HG03342 (cell line): ENCODE data around the gene B3GAT3.
"Not testable (repeated sequence)": the region's sequence is repeated elsewhere in the genome, so short reads cannot be mapped to it uniquely, and the experiment has no call there.

Experiments
- ATAC-seq: cut with Tn5 transposase; IDR thresholded peaks from one replicate; pipeline ENCODE4 v1.9.1; 2021; ENCODE audit warnings: mild to moderate bottlenecking, moderate library complexity; ENCODE audit not compliant: unreplicated experiment

The B3GAT3 gene

DNA sequence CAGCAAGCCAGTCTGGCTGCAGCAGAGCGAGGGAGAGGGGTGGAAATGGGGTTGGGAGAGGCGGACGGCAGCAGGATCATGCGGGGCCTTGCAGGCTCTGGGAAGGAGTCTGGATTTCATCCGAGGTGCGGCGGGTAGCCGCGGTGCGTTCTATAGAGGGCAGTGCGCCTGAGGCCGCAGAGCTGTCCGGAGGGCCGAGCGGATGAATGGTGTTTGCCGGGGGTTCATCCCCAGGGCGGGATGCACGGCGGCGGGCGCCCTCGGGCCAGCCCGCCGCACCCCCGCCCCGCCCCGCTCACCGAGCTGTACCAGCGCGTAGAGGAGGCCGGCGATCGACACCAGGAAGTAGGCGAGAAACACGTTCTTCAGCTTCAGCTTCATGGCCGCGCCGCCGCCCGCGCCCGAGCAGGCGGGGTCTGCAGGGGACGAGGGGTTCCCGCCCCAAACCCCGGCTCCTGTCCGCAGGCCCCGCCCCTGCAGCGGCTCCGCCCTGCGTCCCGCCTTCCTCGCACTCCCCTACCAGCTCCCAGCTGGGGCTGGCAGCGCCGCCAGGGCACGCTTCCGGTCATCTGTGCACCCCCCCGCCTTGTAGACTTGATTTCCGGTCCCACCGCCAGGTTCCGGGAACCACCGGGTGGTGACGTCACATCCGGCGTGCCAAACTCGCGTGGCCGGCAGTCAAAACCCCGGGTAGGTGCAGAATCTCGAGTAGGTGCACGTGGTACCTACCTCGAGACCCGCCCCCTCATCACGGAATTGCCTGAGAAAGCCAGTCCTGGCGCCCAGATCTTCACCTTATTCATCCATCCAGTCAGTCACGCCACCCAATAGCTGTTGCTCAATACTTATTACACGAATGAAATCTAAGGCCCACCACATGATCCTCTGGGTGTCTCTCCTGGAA, at the start of gene B3GAT3:
TSS of gene B3GAT3 (minus strand) at position 420 of the 904 bp plus-strand sequence. CDS start at position 381, 39 bp downstream.
- ATAC-seq, result peak; percentile 92

DNA sequence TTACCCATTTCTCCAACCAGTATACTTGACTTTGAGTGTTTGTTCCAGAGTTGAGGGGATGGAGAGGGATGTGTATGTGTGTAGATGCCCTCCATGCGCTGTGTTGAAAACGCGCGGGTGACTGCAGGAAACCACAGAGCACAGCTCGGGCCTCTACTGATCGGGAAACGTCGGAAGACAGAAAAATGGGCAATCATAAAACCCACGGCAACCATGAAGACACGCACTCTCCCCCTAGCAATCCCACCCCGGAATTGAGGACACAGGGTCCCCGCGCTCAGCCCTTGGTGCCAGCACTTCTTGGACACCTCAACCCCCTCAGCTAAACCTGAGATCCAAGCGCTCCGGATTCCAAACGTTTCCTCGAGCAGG, 49.4 kb upstream of the B3GAT3 start:
- ATAC-seq, result no peak

DNA sequence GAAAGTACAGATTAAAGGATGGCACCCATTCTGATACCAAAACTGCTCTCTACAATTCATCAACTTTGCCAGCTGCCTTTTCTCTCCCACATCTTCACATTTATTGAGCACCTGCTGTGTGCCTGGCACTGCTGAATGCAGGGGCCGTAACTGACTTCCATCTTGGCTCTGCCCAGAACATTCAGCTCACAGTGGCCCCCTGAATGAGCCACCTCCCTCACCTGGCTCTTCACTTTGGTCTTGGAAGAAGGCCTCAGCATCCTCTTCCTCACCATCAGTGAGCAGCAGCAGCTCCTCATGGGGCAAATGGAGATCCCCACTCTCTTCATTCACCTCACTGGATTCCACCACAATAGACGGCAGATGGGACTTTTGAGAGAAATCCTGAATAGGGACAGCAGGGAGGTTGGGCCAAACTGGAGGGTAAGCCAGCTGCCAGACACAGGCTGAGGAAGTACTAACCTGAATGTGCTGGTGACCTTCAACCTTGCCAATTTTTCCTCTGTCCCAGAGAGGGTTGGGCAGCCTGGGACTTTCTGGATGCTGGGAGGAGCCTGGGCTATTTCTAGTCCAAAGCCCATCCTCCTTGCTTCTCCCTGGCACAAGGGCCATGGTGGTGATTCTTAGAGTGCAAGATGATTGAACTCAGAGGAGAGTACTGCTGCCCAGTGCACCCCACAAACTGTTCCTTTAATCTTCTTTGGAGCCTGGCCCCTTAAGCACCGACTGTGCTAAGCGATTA, 47.8 kb upstream of the B3GAT3 start:
- ATAC-seq, result no peak

DNA sequence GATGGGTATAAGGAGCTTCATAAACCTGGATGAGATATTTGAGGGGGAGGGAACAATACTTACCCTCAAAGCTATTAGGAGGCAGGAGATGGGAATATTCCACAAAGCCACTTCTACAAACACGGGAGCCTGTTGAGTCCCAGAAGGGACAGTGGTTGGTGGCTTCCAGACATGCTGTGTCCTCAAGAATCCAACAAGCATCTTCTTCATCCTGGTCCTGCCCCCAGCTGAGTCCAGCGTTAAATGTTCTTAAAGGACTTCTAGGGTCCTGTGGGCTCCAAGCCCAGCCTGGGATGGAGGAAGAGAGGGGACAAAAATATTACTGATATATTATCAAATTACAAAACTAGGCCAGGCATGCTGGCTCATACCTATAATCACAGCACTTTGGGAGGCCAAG, 45.7 kb upstream of the B3GAT3 start:
- no peak for ATAC-seq

DNA sequence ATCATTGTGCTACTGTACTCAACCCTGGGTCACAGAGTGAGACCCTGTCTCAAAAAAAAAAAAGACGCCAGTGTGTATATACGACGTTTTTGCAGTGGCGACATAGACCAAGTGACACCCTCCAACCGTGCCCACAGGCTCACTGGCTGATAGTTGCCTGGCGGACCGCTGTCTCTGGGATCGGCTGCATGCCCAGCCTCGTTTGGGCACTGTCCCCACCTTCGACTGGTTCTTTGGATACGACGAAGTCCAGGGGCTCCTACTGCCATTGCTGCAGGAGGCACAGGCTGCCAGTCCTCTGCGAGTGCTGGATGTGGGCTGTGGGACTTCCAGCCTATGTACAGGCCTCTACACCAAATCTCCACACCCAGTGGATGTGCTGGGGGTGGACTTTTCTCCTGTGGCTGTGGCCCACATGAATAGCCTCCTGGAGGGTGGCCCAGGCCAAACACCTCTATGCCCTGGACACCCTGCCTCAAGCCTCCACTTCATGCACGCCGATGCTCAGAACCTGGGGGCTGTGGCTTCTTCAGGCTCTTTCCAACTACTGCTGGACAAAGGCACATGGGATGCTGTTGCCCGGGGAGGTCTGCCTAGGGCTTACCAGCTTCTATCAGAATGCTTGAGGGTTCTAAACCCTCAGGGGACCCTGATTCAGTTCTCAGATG, 44.6 kb upstream of the B3GAT3 start:
- ATAC-seq, result no peak

DNA sequence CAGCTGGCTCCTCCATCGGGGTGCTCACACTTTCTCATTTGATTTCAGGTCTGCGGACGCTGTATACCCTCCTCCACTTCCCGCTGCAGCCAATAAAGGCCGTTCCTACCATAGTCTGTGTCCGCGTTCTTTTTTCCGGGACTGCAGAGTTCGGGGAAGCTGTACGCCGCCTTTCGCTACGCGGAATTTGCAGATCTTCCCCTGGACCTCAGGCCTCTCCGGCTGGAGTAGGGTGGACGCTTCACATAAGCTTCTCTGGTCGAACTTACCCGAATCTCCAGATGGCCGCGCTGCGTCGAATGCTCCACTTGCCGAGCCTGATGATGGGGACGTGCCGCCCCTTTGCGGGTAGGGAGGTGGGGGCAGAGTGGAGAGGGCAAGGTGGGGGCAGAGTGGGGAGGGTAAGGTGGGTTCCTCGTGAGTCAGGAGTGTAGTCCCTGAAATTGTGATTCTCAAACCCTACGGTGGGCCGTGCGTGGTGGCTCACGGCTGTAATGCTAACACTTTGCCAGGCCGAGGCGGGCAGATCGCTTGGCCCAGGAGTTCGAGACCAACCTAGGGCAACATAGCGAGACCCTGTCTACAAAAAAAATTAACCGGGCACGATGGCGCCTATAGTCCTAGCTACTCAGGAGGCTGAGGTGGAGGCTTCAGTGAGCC, 43.9 kb upstream of the B3GAT3 start:
- peak; percentile 13 for ATAC-seq

DNA sequence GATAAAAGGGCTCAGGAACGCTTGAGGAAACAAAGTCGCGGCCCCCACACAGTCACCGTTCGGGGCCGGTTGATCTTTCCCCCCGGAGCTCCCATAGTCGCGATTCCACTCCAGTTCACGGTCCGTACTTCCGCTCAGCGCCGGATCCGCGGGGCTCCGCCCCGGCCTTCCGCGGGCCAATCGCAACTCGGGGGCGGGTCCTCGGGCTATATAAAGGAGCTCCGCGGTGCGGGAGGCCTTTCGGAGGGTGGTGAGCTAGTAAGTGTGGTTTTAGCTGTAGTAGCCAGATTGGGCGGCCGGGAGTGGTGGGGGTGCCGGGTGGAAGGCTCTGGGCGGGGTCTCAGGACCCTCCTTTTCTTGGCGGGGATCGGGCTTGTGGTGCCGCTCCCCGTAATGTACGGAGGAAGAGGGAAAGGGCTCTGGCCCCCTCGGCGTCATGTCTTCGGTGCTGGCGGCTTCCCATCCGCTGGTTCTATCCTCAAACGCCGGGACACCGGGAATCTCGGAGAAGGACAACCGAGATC, 43.4 kb upstream of the B3GAT3 start, which contains the start of the genes C11orf98 and CSKMT:
TSS of gene C11orf98 (minus strand) at position 136 of the 524 bp plus-strand sequence. CDS start at position 95, 41 bp downstream.
TSS of gene CSKMT (plus strand) at position 238 of the 524 bp plus-strand sequence. CDS start 568 bp downstream, outside the sequence.
- ATAC-seq, result peak; percentile 79

DNA sequence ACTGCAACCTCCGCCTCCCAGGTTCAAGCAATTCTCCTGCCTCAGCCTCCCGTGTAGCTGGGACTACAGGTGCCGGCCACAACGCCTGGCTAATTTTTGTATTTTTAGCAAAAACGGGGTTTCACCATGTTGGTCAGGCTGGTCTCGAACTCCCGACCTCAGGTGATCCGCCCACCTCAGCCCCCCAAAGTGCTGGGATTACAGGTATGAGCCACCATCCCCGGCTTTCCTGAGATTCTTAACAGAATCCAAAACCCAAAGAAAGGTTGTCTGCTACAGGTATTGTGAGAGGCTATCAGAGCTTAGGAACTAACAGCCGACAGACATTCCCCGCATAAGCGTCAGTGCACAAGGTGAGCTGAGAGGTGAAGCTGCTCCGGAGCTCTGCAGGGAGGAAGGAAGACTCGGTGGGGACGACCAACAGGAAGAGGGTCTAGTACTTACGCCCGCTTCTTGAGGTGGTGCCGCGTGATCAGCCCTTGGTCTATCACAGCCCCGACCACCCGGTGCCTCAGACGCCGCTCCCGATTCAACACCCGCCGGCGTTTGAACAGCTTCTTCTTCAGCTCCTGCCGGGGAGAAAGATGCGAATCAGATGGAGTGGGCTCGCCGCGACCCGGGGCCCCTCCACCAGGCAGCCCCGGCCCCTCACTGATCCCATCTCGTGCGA, 42.8 kb upstream of the B3GAT3 start:
- peak; percentile 24 for ATAC-seq

DNA sequence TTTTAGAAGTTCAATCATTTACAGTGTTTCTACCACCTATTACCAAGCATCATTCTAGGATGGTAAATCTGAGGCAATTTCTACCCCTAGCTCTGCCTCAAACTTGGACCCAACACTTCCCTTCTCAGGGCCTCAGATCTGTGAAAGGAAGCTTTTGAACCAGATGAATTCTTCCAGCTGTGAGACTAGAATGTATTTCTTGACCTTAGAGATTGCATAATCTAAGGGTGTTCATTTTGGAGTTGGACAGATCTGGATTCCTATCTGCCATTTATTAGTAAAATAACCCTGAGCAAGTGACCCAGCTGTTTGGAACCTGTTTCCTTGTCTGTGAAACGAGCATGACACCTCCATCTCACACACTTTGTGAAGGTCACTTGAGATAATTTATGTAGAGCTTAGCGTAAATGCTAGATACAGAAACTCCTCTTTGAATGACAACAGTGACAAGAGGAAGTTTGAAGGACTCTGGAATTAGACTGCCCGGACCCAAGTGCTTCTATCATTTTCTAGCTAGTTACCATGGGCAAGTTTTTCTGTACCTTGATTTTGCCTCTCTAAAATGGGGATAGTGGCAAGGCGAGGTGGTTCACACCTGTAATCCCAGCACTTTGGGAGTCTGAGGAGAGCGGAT, 35.1 kb upstream of the B3GAT3 start:
- no peak for ATAC-seq

DNA sequence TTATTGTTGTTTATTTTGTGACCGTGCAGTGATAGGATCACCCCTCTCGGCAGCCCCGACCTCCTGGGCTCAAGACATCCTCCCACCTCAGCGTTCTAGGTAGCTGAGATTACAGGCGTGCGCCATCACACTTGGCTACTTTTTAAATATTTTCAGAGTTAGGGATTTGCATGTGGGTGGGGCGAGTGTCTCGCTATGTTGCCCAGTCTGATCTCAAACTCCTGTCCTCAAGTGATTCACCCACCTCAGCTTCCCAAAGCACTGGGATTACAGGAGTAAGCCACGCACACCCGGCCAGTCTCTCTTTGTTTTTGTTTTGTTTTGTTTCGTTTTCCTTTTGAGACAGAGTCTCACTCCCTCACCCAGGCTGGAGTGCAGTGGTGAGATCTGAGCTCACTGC, 32.5 kb upstream of the B3GAT3 start:
- ATAC-seq, result no peak

DNA sequence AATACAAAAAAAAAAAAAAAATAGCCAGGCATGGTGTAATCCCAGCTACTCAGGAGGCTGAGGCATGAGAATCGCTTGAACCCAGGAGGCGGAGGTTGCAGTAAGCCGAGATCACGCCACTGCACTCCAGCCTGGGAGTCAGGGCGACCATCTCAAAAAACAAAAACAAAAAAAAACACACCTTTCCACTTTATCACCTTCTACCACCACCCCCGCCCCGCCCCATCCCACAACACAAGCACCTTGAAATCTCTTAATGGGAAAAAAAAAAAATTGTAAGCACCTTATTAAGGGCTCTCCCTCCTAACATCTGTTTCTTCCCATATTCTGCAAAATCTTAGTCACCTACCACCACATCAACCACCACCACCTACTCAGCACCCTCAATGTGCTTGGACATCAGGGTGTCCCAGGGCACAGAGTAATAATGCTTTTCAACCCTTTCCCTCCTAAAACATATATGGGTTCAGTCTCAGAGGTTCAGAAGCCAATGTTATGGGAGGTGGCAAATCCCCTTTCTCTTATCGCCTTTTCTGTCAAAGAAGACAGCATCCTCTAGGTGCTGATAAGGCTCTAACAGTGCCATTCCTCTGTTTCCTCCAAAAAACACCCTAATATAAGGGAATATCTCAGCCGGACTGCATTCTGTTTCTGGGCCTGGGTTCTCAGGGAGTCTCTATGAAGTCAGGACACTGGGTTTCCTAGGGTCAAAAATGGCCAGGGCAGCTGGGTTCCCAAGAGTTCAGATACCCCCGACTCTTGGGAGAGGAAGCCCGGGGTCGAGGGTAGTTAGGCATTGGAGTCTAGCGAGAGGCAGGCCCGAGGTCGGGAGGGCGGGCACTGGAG, 30.6 kb upstream of the B3GAT3 start:
- ATAC-seq, result no peak

DNA sequence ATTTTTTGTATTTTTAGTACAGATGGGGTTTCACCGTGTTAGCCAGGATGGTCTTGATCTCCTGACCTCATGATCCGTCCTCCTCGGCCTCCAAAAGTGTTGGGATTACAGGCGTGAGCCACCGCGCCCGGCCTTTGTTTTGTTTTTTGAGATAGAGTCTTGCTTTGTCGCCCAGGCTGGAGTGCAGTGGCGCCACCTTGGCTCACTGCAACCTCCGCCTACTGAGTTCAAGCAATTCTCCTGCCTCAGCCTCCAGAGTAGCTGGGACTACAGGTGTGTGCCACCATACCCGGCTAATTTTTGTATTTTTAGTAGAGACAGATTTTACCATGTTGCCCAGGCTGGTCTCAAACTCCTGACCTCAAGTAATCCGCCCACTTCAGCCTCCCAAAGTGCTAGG, 28.5 kb upstream of the B3GAT3 start:
- not testable (repeated sequence) for ATAC-seq

DNA sequence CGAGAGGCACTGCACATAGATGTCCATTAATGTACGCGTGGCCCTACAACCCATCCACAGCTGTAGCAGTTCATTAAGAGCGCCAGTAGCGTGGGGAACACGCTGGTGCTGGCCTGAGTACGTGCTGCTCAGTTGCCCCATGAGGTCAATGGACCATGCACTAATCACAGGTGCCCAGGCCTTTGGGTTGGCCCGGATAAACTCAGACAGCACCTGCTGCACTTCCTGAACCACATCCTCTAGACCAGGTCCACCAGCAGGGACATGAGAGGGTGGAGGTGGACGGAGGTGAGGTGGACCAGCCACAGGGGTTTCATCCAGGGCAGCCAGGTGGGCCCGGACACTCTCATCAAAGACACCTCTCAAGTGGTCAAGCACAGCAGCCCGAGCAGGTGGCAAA, 27.7 kb upstream of the B3GAT3 start:
- no peak for ATAC-seq

DNA sequence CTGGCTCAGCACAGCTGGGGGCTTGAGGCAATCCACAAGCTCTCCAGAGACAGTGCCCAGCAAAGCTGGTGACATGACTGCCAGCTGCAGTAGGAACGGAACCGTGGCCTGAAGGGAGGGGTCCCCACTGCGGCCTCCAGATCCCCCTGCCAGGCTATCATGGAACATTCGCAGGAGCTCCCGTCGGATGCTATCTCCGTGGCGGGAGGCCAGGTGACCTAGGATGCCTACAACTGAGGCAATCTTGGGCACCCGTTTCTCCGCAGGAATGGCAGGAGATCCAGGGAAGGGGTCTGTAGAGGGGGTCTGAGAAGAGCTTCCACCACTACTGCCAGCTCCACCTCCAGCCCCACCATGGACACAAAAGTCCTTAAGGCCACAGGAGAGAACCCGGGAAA, 27.2 kb upstream of the B3GAT3 start:
- ATAC-seq, result no peak

DNA sequence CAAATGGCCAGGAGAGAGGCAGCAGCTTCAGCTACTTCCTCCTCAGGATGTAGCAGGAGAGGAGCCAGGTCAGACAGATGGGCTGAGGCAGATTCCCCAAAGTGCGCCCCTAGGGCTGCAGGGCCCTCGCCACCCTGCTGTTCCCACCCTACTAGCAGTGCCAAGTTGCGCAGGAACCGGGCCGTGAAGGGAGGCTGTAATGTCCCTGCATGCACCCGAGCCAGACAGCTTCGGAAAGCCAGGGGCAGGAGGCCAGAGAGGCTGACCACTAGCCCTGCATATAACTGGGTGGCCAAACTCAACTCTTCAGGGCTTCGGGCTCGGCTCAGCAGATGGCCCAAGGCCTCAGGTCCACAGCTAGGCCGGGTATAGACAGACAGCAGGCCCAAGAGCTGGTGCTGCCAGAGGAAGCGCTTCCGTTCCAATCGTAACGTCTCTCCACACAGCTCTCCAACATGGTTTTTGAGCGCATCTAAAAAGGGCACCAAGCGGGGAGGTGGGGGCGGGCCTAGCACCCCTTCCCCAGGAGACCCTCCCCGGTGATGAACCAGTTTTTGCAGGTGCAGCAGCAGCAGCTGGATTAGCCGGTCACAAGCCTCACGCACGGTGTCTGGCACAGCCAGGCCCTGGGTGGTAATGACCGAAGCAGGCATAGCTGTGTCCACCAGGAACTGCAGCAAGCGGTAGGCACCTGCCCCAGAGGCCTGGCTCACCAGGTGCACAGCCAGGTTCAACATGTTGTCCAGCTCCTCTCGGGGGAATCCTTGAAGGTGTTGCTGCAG, 26.6 kb upstream of the B3GAT3 start:
- no peak for ATAC-seq

DNA sequence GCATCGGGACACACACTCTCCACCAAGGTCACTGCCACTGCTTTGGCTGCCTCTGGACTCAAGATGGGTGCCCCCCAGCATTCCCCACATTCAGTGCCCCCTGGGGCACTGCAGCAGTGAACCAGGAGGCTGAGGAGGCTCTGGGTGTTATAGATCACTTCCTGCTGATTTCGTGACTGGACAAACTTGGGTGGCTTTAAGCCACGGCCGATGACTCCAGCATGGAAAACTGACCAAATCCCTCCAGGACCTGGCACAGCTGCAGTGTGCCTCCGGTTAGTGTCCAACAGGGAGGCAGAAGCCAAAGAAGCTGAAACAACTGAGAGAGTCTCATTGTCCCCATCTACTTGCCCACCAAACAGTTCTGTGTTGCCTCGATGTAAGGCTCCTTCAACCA, 25.8 kb upstream of the B3GAT3 start:
- no peak for ATAC-seq

DNA sequence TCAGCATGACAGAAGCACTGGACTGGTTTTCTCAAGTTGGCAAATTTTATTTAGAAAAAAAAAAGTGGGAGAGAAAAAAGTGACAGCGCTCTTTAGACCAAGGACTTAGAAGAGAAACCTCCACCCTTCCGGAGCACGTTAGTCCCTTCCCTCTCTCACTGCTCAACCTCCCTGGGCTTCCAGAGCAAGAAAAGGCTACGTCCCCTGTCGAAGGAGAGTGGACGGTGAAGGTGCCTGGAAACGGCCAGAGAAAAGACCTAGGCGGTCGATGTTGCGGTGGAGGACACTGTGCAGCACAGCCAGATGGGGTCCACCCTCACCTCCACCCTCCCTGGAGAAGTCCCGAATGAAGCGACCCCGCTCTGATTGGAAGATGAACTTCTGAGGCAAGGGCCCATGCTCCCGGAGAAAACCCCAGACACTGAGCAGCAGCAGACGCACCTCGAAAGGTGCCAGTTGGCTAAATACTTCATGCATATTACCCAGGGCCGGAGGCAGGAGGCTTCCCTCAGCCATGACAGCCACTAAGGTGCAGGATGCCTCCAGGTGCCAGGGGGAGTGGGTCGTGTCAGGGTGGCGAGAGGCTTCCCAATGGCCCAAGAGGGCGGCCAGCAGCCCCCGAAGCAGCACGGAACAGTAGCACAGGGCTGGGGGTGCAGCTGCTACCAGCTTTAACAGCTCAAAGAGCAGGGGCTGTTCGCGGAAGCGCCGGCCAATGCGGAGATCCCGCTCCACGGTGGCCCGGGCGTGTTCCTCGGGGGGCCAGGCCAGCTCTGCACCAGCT, 25.2 kb upstream of the B3GAT3 start:
- no peak for ATAC-seq
